B cell (primary cell): Measurements from ENCODE around the gene TOR2A. TPM values are rescaled to one million over a fixed set of nuclear protein-coding genes. Genes with fewer than 3 reads are reported as not detected.
"Not testable (repeated sequence)": the region's sequence is repeated elsewhere in the genome, so short reads cannot be mapped to it uniquely, and the experiment has no call there.

Experiments
- ATAC-seq: fragments of 200-7000 bp; cut with Tn5 transposase; one replicate; pipeline ENCODE4 v1.10.0; 2021; ENCODE audit warnings: low read depth, mild to moderate bottlenecking, moderate number of reproducible peaks, moderate library complexity
- CTCF ChIA-PET: fragments of 350-600 bp; sonication (Branson Sonifier 250); formaldehyde crosslinking; loops from one replicate; lab custom pipeline; 2021; ENCODE audit warnings: antibody characterized with exemption, inconsistent platforms; lab: Charles Lee
- POLR2A ChIA-PET: fragments of 350-600 bp; sonication (Branson Sonifier 250); formaldehyde crosslinking; loops from one replicate; lab custom pipeline; 2021; ENCODE audit warnings: antibody characterized with exemption; lab: Charles Lee
- DNase-seq: peaks from one replicate; pipeline ENCODE4 v3.0.0; 2013
- H2AFZ ChIP-seq: 2 replicates; pipeline ENCODE4 v1.6.1; 2012; ENCODE audit warnings: mild to moderate bottlenecking, low read depth, low read length; ENCODE audit not compliant: insufficient read depth, poor library complexity, severe bottlenecking
- H3K27ac ChIP-seq, 2 donors: 1 replicate in 1 of 2; 2 replicates in 1 of 2; pipeline ENCODE4 v1.5.1; 2012 to 2013; ENCODE audit warnings: low read length in 2 of 2, mild to moderate bottlenecking in 2 of 2, moderate library complexity in 1 of 2
- H3K27me3 ChIP-seq, 4 experiments: fragments of 200-600 bp in 1 of 4; sonication (generic) in 1 of 4; replicated peaks in 1 of 4; 1 replicate in 2 of 4; 2 replicates in 2 of 4; pipeline versions ENCODE4 v1.6.1 to v1.7.0; 2013 to 2016; ENCODE audit warnings: low read length in 3 of 4, mild to moderate bottlenecking in 2 of 4, mixed read lengths in 1 of 4, moderate library complexity in 1 of 4; ENCODE audit not compliant: insufficient read depth in 4 of 4, control insufficient read depth in 3 of 4; ENCODE audit errors: control extremely low read depth in 1 of 4
- H3K36me3 ChIP-seq, 2 experiments: replicated peaks in 1 of 2; 1 replicate in 1 of 2; 2 replicates in 1 of 2; pipeline versions ENCODE4 v1.6.1 to v1.7.1; 2013; ENCODE audit warnings: low read length in 1 of 2; ENCODE audit not compliant: insufficient read depth in 2 of 2, control insufficient read depth in 1 of 2; ENCODE audit errors: control extremely low read depth in 1 of 2, extremely low read depth in 1 of 2
- H3K4me1 ChIP-seq, 2 donors: fragments of 200-600 bp in 1 of 2; sonication (generic) in 1 of 2; 1 replicate in 1 of 2; 2 replicates in 1 of 2; pipeline versions ENCODE4 v1.5.1 to v1.6.1; 2013 to 2017; ENCODE audit warnings: low read length in 2 of 2; ENCODE audit not compliant: control insufficient read depth in 2 of 2, insufficient read depth in 2 of 2
- H3K4me2 ChIP-seq: replicated peaks from 2 replicates; pipeline ENCODE3; 2012; ENCODE audit warnings: mild to moderate bottlenecking, low read depth, low read length; ENCODE audit not compliant: poor library complexity, severe bottlenecking
- H3K4me3 ChIP-seq, 5 experiments: fragments of 200-600 bp in 1 of 5; sonication (generic) in 1 of 5; 1 replicate in 3 of 5; 2 replicates in 2 of 5; pipeline versions ENCODE4 v1.5.1 to v1.7.0; 2011 to 2016; ENCODE audit warnings: low read length in 4 of 5, mild to moderate bottlenecking in 4 of 5, low read depth in 2 of 5, control low read depth in 1 of 5, moderate library complexity in 1 of 5; ENCODE audit not compliant: insufficient read depth in 1 of 5; ENCODE audit errors: control extremely low read depth in 1 of 5, extremely low read depth in 1 of 5
- H3K79me2 ChIP-seq: fragments of 200-600 bp; sonication (generic); one replicate; pipeline ENCODE4 v1.6.0; 2016; ENCODE audit warnings: low read length; ENCODE audit not compliant: control insufficient read depth, insufficient read depth
- H3K9ac ChIP-seq: fragments of 200-600 bp; sonication (generic); 2 replicates; pipeline ENCODE4 v1.6.1; 2017; ENCODE audit warnings: mild to moderate bottlenecking, low read length, moderate library complexity
- H3K9me3 ChIP-seq, 3 donors: one replicate each; pipeline versions ENCODE4 v1.6.1 to v1.7.1; 2013; ENCODE audit warnings: low read length in 2 of 3; ENCODE audit not compliant: control insufficient read depth in 2 of 3, insufficient read depth in 1 of 3; ENCODE audit errors: control extremely low read depth in 1 of 3
- H4K20me1 ChIP-seq: 2 replicates; pipeline ENCODE4 v1.6.0; 2012; ENCODE audit warnings: mild to moderate bottlenecking, low read length; ENCODE audit not compliant: insufficient read depth, control insufficient read depth, poor library complexity, severe bottlenecking
- H3K27ac Mint-ChIP-seq: one replicate; pipeline ENCODE4 v1.8.0; 2021; ENCODE audit warnings: mixed read lengths
- H3K27me3 Mint-ChIP-seq: one replicate; pipeline ENCODE4 v1.8.0; 2021; ENCODE audit warnings: mixed read lengths
- H3K4me1 Mint-ChIP-seq: one replicate; pipeline ENCODE4 v1.8.0; 2021; ENCODE audit warnings: mixed read lengths
- H3K4me3 Mint-ChIP-seq: one replicate; pipeline ENCODE4 v1.8.0; 2021; ENCODE audit warnings: mixed read lengths
- H3K9me3 Mint-ChIP-seq: one replicate; pipeline ENCODE4 v1.8.0; 2022; ENCODE audit warnings: mixed read lengths; ENCODE audit not compliant: insufficient read depth
- CTCF ChIP-seq: fragments of 200-600 bp; IDR thresholded peaks from one replicate; pipeline ENCODE4 v1.8.0; 2022; ENCODE audit warnings: antibody characterized with exemption, mild to moderate bottlenecking
- EZH2 ChIP-seq: IDR thresholded peaks from 2 replicates; pipeline ENCODE4 v1.6.1; 2012; ENCODE audit warnings: borderline replicate concordance, low read depth, mild to moderate bottlenecking, moderate library complexity, low read length; ENCODE audit not compliant: insufficient read depth, poor library complexity, severe bottlenecking
- WGBS: methylation state at CpG from one replicate; pipeline ENCODE4 v1.1.5; 2013; ENCODE audit warnings: missing lambda C conversion rate; ENCODE audit not compliant: insufficient coverage; 5-methylcytosine and 5-hydroxymethylcytosine counted together
- intact Hi-C: fragments of 100-400 bp; cut with micrococcal nuclease; formaldehyde crosslinking; loops from one replicate; pipeline ENCODE4 v1.10.0; 2022
- polyA plus RNA-seq: library from polyadenylated mRNA; depleted of rRNA; stranded (reverse); fragments of >200 nt; gene quantifications from 2 replicates; pipeline ENCODE4 v1.2.3, GENCODE V29; 2012
- total RNA-seq, 2 donors: library from RNA; stranded (reverse); fragments of 120-200 nt in 1 of 2; gene quantifications; 1 replicate in 1 of 2; 2 replicates in 1 of 2; pipeline versions ENCODE4 v1.2.3 to v1.2.4, GENCODE V29; 2013 to 2022

Gene TOR2A
- total and polyA plus RNA-seq, 2 donors (not counting 1 experiment from before 2014, with no cell fraction given) = 15.8 to 26.5 TPM

GRCh38 chr9:127781806-127782205, 46.7 kb upstream of the TOR2A start:
- no peak for TF ChIP-seq CTCF
- no peak for TF ChIP-seq EZH2
- no peak for DNase-seq
- H3K4me1 ChIP-seq = peaks cover 50 to 69% of the 10 kb centered on the region in 2 donors
- H3K27ac ChIP-seq = peak overlapping the region; percentile 29 to 97
- intact Hi-C loops = no loop called here
- H4K20me1 ChIP-seq = peaks cover 17% of the 10 kb centered on the region
- ATAC-seq = no peak
- ChIA-PET POLR2A (interaction anchor here (1.8 kb wide), 1 partner anchor 47 kb away, joined by 4 read pairs; the partner anchor contains the start of gene TOR2A), CTCF (interaction anchor here (2.2 to 4.9 kb wide), 2 partner anchors 10 to 47 kb away, joined by 9 to 47 read pairs; partner anchors contain the start of gene TOR2A)
- H3K36me3 ChIP-seq = no peaks in the 10 kb centered on the region
- no peaks in the 10 kb centered on the region for H3K27me3 ChIP-seq
- no peak overlapping the region for H3K4me2 ChIP-seq
- H3K27ac Mint-ChIP-seq = peak overlapping the region; percentile 98
- H3K4me3 Mint-ChIP-seq = no peak overlapping the region
- H3K9ac ChIP-seq = no peak overlapping the region
- H3K4me1 Mint-ChIP-seq = peaks cover 65% of the 10 kb centered on the region
- WGBS = 94% methylated on average over 4 of the region's 4 CpGs
- H2AFZ ChIP-seq = no peak overlapping the region
- H3K9me3 ChIP-seq = no peaks in the 10 kb centered on the region
- no peak overlapping the region for H3K4me3 ChIP-seq
- no peaks in the 10 kb centered on the region for H3K27me3 Mint-ChIP-seq
- no peaks in the 10 kb centered on the region for H3K9me3 Mint-ChIP-seq
- peaks cover 69% of the 10 kb centered on the region for H3K79me2 ChIP-seq

GRCh38 chr9:127780909-127781308, 45.8 kb upstream of the TOR2A start:
- ATAC-seq, H3K4me3 Mint-ChIP-seq: not testable (repeated sequence)

More at GRCh38 chr9:127780909-127781308, 45.8 kb upstream of the TOR2A start:
- Mint-ChIP-seq H3K4me1 (peaks cover 69% of the 10 kb centered on the region), H3K27ac (peak overlapping the region; percentile 98)
- H3K36me3 ChIP-seq, H3K9me3 ChIP-seq, H3K27me3 Mint-ChIP-seq, H3K4me3 ChIP-seq, H3K9me3 Mint-ChIP-seq, H3K9ac ChIP-seq, intact Hi-C loops, DNase-seq, H2AFZ ChIP-seq, H3K27me3 ChIP-seq, H3K4me2 ChIP-seq: not testable (repeated sequence)
- Histone ChIP-seq H3K4me1 (peaks cover 46 to 73% of the 10 kb centered on the region in 2 donors), H3K27ac (peak overlapping the region; percentile 89 to 97), H4K20me1 (peaks cover 17% of the 10 kb centered on the region), H3K79me2 (peaks cover 69% of the 10 kb centered on the region)
- ChIA-PET CTCF (interaction anchor here (0.7 to 3.4 kb wide), 2 partner anchors 17 to 89 kb away, joined by 4 to 24 read pairs; no protein-coding TSS in a partner anchor), POLR2A (interaction anchor here (3.0 kb wide), 1 partner anchor 10 kb away, joined by 18 read pairs; no protein-coding TSS in a partner anchor)
- 100% methylated on average over 2 of the region's 9 CpGs for WGBS
